Fibroblast of skin of left biceps (primary cell): ENCODE results near the gene TAF6.
A peak's percentile ranks its signal among the peaks of the same experiment; 100 is the strongest.

ENCODE experiments used
- DNase-seq, 2 experiments: peaks; one replicate each; pipeline ENCODE4 v3.0.0-alpha.2; 2013; ENCODE audit warnings: low read depth in 2 of 2

Gene TAF6

GRCh38 chr7:100095704-100096103, 23.5 kb downstream of the TAF6 start:
- DNase-seq, result no peak

DNA sequence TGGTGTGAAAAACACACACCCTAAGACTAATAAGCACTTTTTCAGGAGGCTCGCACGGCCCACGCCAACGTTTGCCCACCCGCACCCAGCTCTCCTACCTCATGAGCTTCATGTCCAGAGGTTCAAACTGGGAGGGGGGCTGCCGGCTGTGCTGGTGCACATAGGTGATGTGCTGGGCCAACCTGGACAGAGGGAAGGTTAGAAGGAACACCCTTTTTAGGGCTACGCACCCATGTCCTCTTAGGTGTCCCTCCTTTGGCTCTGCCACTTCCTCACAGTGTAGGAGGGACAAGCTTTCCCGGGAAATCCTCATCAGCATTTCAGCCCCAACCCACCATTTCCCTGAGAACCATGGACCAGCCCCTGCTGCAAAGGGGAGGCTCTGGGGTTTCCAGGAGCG, 23.9 kb downstream of the TAF6 start:
- no peak for DNase-seq

DNA sequence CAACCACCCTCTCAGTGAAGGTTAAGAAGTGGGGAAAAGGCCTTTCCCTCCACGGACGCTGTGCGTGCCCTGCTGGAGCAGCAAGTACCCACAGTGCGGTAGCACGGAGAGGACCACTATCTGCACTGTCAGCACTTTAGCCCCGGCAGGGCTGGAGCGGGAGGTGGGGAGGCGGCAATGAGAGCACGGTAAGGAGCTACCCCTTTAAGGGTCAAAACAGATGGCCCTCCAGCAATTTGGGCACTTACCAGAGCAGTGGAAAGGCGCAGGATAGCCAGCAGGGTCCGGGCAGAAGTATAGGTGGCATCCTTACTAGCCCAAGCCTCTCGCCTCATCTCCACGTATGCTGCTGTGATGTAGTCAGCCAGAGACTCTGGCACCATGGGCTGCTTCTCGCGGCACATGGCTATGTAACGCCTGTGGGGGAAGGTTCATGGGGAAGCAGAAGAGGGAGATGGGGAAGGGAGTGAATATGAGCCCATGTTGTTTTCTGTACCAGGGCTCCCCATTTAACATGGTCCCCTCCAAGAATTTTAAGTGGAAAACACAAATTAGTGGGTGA, 25.2 kb downstream of the TAF6 start:
- DNase-seq, result no peak

DNA sequence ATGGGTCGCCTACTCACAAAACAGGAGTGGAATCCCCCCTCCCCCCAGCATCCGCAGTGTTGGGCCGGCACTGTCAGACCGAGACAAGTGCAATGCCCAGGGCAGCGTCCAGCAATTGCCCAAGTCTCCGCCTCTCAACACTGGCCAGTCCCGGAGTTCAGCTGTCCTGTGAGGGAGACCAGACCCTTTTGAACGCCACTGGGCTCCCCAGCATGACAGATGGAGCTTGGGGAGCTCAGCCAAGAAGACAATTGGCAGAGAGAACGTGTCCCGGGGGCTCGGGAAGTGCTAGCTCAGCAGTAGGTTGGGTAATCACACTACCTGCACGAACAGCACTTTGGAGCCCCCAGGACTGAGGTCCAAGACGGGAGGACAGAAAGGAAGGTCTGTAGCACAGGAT, 25.7 kb downstream of the TAF6 start:
- DNase-seq, result no peak

- no peak for DNase-seq
These were observed 26.1 kb downstream of the TAF6 start for GRCh38 chr7:100093054-100093453.

- DNase-seq, result no peak
These were observed 27.6 kb downstream of the TAF6 start for GRCh38 chr7:100091411-100092181.

DNA sequence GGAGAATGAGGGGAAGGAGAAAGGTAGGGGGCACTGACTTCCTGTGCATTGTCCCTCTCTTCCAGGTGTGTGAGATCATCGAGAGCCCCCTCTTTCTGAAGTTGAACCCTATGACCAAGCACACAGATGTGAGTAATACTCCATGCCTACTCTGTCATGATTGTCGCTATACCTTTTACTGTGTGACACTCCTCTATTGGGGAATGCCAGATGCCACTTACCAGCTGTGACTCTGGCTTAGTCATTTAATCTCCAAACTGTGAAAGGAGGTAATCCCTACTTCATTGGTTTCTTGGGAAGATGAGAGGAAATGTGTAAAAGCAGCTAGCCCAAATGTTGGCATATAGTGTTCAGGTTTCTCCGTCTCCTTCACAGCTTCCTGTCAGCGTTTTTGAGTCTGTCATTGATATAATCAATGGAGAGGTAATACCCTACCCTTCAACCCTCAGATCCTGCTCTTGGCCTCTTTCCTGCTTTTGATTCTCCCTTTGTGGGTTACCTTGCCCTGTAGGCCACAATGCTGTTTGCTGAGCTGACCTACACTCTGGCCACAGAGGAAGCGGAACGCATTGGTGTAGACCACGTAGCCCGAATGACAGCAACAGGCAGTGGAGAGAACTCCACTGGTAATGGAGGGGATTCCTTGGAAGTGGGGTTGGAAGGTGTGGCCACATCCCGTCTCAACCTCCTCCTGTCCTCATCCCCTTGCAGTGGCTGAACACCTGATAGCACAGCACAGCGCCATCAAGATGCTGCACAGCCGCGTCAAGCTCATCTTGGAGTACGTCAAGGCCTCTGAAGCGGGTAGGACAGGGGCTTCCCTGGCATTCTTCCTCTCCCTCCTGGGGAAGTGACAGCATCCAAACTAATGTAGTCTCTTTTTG, 28.4 kb downstream of the TAF6 start:
- no peak for DNase-seq

- DNase-seq, result no peak
These were observed 29.5 kb downstream of the TAF6 start for GRCh38 chr7:100089458-100090196.

GRCh38 chr7:100088621-100089457, 30.3 kb downstream of the TAF6 start, which contains the start of gene COPS6:
Gene COPS6, plus strand, starts transcription at chr7:100088969. Its CDS starts 22 bp downstream, at chr7:100088991.
- peak; percentile 46 to 57 for DNase-seq

DNA sequence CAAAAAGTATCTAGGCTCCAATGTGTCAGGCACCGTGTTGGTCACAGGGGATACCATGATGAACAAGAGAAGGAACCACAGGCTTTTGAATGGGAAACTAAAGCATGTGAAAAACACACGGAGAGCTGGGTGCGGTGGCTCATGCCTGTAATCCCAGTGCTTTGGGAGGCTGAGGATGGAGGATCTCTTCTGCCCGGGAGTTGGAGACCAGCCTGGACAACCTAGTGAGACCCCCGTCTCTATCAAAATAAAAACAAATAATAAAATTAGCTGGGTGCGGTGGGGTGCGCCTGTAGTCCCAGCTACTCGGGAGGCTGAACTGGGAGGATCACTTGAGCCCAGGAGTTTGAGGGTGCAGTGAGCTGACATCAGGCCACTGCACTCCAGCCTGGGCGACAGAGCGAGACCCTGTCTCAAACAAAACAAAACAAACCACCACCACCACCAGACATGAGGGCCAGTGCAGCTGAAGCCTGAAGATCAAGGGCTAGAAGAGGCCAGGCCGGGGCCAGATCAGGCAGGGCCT, 31.0 kb downstream of the TAF6 start:
- no peak for DNase-seq

- DNase-seq, result peak; percentile 96 to 97
These were observed 32.0 kb downstream of the TAF6 start for GRCh38 chr7:100087055-100087750.

GRCh38 chr7:100085515-100085914, 33.6 kb downstream of the TAF6 start:
- DNase-seq, result no peak

DNA sequence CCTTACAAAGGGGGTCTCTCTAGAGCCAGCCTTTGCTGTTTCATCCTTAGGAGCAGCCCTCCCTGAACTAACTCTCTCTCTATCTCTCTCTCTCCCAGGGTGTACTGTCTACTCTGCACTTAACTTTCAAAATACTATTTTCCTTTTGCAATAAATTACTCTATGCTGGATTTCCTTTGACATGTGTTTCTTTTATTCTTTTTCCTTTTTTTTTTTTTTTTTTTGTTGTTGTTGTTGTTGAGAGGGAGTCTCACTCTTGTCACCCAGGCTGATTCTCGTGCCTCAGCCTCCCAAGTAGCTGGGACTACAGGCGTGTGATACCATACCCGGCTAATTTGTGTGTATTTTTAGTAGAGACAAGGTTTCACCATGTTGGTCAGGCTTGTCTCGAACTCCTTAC, 36.2 kb downstream of the TAF6 start:
- DNase-seq, result no peak

GRCh38 chr7:100081535-100082102, 37.5 kb downstream of the TAF6 start, which contains the start of gene ZNF3:
Gene ZNF3, minus strand, starts transcription at chr7:100081723. Its CDS starts 4,366 bp downstream, at chr7:100077357.
- peak; percentile 98 for DNase-seq

DNA sequence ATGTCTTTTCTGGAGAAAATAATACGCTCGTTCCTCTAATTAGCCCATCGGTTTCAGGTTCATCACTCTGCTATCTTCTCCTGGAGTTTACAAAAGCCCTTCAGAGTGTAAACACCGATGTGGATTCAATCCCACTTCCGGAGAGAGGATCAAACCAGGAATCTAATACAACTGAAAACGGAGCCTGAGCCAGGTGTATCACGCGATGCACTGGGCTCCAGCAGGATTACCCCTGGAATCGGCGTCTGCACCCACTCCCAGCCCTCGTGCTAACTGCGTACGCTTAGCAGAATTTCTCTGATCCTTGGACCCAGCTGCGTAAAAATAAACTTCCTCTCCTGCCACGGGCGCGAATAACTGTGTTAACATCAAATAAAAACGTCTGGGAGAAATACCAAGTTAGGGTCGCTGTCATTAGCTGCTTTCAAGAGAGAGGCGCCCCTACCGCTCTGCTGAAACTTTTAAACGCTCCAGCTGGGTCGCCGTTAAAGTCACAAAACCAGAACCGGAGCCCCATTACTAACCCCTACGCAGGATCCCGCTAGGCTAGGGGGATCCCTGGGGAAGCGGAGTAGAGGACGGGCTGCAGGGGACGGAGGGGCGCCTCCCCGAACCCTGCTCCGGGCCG, 38.1 kb downstream of the TAF6 start:
- no peak for DNase-seq

DNA sequence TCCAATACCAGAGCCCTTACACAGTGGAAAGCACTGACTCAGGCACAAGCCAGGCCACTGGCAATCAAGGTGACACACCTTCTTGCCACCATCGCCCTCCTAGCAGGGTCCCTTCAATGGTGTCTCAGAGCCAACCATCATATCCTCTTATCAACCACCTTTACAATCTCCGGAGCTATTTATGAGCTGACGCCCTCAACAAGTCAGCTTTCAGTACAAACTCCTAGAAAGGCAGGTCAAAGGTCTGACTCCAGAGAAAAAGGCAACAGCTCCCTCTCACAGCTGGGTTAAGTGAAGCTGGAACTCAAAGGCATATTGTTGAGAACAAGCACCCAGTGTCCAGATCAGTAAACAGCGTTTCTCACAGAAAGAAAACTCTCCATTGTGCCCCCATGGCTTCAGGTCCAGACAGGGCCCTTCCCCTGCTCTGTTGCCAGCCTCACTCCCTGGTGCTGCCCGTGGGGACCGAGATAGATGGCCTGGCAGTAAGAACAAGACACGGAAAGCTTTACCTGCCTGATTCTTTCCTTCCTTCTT, 40.1 kb downstream of the TAF6 start:
- no peak for DNase-seq

- DNase-seq, result no peak
These were observed 42.0 kb downstream of the TAF6 start for GRCh38 chr7:100077205-100077604.

DNA sequence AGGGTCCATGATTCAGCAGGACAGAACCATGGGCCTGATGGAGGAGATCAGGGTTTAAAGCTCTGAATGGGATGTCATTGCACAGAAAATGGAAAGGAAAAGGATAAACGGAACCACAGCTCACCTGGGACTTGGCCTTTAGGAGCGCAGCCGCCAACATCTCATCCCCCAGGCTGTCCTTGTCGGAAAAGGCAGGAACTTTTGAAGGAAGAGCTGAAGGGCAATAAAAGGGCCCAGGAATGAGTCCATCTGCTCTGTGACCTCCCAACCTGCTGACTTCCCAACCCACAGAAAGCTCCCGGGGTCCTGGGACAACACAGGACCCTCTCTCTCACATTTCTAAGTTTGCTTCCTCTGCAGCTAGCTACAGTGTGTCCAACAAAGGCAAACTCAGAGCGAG, 43.7 kb downstream of the TAF6 start:
- DNase-seq, result no peak

DNA sequence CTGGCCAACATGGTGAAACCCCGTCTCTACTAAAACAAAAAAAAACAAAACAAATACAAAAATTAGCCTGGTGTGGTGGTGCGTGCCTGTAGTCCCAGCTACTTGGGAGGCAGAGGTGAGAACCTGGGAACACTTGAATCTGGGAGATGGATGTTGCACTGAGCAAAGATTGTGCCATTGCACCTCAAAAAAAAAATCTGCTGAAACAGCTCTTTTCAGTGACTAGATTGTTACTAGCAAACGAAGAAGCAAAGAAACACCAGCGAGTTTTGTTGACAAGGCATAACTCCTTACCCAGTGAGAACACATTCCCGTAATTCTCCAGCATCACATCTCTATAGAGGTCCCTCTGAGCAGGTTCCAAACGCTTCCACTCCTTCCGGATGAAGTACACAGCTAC, 44.3 kb downstream of the TAF6 start:
- no peak for DNase-seq
